HG03442 (cell line): Measurements from ENCODE around the gene NTM.

Experiments used
- ATAC-seq: cut with Tn5 transposase; IDR thresholded peaks from one replicate; pipeline ENCODE4 v1.9.1; 2021; ENCODE audit warnings: mild to moderate bottlenecking, moderate library complexity; ENCODE audit not compliant: unreplicated experiment

The NTM gene

DNA sequence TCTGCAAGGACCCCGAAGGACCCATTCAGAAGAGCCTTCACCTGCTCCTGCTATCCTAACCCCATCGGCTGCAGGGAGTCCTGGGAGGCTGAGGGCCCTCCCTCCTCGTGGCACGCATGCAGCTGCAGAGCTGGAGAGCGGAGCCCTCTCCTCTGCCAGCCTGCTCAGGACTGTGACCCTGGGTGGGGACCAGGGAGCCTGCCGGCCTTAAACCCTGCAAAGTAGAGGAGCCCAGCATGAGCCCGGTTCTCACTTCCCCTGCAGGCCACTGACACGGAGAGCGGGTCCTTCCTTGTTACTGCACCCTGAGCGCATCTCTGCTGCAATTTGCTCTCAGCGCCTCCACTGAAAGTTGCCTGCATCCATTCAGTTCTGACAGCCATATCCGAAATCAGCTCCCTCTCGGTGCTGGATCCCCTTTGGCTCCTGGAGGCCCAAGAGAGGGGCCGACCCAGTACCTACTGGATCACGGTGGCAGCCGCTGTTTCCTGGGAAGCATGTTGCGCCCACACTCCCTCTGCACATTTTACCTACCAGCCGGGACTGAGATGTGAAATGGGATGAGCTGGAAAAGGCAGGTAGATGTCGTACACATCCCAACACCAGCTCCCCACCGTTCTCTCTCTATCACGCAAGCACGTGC is 312.1 kb downstream of the NTM start:
- no peak for ATAC-seq

DNA sequence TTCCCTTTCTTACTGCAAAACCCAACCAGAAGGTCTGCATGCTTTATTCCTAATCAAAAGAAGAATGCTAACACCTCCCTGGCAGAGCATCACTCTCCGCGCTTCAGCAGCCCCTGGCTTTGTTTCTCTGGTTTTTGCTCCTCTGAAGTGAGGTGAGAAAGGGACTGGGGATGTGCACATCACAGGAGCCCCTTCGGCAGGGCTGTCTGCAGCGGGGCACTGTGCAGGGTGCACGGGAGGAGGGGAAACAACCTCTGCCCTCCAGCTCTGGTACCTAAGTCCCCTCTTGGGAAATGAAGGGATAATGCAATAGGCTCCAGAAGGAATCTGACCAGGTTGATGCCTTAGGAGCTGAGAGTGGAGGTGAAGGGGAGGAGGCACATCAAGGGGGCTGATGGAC is 312.7 kb downstream of the NTM start:
- ATAC-seq: no peak

DNA sequence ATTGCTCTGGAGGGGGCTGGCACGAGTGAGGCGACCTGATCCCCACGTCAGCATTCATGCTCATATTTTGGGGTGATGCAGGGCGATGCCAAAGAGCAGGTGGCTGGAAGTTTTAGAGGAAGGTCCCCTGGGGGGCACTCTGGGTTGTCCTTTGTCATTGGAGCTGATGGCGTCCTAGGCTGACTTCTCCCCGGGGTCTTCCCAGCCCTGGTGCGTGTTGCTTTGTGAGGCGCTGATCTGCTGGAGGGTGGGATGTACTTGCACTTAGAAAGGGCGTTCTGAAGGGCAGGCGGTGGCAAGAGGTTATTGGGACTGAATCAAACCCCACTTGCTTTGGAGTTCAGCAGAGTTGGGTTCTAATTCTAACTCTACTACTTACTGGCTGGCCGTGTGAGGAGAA is 313.3 kb downstream of the NTM start:
- ATAC-seq: no peak

DNA sequence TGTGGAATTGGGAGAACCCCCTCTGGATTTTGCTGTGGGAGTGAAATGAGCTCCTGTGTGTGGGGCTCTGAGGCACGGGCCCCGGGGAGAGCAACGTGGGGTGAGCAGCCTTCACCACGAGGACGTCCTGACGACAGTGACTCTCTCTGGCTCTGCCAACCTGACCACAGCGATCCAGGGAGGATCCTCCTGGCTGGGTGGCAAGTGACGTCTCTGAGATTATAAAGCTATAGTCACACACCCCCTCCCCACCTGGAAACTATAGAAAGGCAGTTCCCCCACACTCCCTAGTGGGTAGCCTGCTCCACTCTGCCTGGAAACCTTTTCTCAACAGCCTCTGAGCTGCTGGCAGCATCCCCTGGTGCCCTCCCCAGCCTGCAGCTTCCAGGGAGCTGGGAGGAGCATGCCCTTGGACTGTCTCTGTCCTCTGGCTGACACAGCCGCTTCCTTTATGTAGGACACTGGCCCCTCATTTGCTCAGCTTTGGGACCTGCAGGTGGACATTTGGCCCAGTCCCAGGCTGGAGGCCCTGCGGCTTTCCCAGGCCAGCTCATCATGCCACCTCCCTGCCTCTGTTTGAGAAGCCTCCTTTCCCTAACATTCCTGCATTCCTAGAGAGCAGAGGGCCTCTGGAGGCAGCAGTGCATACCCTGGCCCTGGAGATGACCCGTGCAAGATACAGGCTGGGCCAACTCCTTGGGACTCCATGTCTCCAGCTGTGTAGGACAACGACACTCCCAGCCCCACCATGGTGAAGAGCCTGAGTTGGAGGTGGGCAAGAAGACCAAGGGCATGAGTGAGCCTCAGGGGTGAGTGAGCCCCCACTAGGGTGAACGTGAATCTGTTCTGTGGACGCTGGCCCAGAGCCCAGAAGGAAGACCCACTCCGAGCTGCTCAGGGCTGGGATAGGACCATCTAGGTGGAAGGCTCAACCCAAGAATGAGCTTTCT is 314.0 kb downstream of the NTM start:
- ATAC-seq: no peak

DNA sequence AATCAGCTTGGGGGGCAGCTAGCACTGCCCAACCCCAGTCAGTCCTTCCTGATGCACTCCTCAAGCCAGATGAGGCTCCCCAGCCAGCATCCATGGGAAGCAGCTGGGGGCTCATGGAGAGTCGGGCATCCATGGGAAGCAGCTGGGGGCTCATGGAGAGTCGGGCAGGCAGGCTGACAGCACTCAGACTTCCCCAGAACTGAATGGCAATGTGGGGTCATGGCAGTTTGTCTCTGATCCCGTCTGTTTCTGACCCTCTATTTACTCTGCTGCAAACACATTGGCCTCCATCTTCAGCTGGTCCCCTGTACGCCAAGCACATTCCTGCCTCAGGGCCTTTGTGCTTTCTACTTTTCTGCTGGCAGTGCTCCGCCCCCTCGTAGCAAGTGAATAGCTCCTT is 314.8 kb downstream of the NTM start:
- no peak for ATAC-seq

DNA sequence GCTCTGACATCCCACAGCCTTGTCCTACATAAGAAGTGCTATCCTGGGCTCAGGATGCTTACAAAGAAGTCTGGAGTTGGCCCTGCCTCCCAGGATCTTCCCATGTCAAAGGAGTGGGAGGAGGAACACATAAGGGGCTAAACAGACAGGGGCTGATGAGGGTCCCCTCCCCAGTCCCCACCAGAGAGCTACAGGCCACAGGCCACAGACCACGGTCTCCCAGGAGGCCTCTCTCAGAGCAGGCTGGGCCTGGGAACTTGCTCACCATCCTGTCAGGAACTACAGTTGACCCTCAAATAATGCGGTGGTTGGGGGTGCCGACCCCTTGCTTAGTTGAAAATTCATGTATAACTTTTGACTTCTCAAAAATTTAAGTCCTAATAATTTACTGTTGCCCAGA is 315.5 kb downstream of the NTM start:
- ATAC-seq: no peak

DNA sequence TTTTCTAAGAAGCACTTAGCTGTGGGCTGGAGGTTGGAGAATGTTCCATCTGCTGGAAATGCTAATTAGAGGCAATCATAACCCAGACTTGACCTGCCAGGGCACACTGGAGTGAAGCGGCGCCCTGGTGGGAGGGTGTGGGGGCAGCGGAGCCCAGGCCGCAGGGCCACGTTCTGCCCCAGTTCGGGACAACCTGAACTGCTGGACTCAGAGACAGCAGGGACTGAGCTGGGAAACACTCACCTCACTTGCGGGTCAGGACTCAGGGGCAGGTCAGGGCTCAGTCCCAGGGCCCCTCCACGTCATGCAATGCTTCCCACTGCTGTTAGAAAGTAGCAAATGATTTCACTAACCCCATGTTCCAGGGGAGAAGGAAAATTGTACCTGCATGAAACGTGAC is 316.4 kb downstream of the NTM start:
- no peak for ATAC-seq

DNA sequence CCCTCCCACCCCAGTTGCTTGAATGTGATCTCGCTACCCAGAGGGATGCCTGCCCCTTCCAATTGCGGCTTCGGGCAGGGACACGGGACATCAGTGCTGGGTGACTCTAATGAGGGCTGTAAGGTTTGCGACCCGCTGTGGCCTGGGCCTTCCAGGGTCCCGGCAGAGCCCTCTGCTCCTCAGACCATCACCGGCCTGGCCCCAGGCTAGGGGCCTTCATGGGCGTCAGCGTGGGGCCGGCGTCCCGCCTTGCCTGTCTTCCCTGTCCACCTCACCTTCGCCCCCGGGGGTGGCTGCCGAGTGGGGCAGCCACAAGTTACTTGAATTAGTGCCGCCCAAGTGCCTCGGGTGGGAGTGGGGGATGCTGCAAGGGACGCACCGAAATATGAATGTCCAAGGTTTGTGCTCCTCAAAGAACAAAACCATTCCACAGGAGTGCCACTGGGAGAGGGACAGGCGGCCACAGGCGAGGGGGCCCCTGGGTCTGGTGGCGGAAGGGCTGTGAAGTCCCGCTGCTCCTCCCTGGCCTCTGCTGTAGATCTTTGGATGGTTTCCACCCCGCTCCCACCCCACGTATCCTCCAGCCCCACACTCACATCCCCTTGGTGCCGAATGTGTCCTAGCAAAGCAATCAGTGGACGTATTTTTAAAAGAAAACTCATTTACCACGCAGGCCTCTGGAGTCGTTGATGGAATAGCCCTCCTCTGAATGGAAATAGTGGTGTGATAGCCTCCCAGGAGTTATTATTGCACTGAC is 317.1 kb downstream of the NTM start:
- no peak for ATAC-seq

DNA sequence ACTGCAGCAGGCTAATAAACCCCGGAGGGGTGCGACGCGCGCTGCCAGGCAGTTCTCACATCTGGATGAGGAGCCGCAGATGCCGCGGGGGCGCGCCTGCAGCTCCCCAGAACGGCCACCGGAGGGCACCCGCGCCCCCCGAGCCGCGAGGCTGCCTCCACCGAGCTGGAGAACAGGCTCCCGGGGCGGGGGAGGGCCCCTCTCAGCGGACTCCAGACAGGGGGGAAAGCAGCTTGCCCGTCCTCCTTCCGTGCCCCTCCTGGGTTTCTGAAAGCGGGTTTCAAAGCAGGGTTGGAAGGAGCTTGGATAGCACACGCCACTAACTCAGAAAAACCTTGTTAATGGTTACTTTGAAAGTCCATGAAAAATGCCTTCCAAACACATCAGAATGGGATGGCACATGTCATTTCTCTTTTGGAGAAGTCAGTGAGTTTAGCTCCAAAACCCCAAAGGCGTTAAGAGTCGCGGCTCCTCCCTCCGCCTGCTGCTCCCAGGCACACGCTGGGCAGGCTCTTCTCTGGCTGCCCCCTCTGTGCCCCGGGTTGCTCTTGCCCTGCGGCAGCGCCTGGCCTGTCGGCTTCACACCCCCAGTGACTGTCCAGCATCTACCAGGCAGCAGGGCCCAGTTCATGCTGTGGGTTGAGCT is 317.8 kb downstream of the NTM start:
- ATAC-seq: peak; percentile 82

DNA sequence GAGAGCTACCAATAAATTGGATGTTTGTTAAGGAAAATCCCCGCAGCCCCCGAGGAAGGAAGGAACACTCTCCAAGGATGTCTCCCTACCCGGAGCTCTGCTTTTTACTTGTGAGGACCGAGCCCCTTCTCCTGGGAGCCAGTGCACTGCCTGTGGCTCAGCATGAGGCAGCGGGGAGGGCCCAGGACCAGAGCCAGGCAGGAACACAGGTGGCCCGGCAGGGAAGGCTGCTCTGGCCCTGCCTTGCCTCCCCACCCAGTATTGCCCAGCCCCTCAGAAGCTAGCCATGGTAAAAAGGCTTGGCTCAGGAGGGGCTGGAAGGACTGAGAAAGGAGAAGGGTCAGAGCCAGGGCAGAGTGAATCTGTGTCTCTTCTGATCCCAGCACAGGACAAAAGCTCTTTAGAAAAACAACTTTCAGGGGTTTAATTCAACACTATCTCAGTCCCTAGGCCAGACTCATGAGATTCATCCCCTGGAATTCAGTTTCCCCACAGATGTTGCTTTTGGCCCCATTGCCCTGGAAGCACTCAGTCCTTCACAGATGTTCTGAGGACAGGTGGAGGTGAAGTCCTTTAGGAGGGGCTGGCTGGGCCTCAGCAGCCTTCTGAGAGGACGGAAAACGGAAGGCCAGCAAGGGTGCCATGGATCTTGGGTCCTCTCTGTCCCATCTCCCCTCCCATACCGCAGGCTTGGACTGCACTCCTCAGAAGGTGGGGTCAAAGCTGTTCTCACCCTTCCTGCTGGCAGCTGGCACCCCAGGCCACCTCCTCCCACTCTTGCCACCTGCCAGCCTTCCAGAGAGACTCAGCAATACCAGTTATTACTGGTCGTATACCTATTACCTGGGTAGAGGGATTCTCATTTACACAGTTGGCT is 318.9 kb downstream of the NTM start:
- no peak for ATAC-seq

DNA sequence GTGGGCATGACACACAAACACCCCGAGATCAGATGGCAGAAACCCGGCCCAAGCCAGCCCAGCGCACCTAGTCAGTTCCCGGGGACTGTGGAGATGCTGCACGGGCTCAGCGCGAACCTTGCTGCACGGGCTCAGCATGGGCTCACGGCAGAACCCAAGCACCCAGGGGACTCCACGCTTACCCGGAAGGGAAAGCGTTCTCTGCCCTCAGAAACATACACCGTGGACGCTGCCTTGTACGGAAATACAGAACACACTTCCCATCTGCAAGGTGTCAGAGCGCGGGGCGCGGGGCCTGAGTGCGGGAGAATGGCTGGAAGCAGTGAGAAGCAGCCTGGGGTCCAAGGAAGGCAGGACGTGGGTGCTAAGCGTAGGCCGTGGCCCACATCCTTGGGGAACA is 319.9 kb downstream of the NTM start:
- no peak for ATAC-seq

DNA sequence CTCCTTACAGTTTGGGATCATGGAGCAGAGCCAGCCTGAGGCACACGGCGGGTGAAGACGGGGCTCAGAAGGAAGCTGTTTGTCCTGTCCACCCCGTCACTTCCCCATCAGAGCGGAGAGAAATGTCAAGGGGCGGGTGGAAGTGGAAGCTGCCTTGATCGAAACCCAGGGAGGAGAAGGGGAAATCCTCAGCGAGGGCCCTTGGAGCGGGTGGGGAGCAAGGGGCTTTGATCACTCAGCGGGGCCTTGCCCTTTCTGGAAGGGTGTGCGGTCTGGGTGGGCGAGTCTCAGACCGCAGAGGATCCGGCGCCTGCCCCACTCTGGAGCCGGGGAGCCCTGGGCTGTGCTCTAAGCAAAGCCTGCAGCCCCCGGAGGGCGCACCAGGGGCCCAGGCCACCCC is 320.4 kb downstream of the NTM start:
- ATAC-seq: no peak

DNA sequence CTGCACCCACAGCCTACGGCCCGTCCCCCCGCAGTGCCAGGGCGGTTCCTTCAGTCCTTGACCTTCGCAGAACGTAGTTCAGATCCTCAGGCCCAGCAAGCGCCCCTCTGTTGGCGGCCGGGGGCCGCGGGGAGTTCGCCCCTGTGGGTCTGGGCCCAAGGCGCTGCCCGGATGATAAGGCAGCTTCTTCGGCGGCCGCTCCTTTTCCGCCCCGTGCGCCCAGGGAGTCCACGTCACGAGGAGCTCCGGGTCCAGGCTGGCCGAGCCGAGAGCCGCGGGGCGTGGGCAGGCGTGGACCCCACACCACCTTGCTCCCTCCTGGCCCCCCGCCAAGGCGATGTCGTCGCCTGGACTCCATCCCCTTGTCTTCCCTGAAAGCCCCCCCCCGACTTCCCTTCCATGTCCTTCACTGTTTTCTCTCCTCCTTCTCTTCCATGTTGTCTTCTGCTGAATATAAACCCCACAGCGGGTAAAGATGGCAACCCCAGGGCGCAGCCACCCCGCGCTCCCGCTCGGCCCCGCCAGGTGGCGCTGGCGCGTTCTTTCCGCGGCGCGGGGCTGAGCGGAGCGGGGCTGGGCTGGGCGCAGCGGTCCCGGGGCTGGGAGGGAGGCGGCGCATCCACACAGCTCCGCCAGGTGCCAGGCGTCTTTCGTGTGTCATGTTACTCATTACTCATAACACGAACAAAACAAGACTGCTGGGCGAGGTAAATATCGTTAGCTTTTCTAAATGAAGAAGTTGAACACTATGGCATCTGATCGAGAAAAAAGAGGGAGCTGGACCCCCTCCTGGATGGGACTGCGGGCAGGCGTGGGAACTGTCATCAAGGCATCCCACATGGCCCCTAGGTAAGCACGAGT is 321.0 kb downstream of the NTM start:
- ATAC-seq: peak; percentile 46

DNA sequence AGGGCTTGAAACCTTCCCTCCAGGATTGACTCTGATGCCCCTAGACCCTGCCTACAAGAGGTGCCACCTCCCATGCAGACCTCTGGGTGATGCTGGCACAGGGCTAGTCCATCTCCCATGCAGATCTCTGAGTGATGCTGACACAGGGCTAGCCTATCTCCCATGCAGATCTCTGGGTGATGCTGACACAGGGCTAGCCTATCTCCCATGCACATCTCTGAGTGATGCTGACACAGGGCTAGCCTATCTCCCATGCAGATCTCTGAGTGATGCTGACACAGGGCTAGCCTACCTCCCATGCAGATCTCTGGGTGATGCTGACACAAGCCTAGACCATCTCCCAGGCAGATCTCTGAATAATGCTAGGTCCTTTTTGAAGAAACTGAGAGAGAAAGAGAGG is 321.7 kb downstream of the NTM start:
- ATAC-seq: no peak

DNA sequence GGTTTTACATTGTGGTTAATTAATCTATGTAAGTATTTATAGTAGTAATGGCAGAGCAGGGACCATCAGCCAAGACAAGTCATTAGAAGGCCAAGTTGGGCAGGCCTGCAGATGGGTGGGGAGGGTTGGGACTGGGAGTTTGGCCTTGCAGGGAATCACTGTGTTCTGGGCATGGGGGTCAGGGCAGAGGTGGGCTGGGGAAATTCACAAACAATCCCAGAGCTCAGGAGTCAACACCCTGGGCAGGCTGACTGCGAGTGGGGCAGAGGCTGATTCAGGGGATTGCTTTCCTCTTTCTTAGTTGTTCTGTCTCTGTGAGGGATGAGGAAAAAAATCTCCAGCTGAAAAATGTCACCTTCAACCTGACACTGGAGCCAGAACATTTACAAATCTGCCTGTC is 322.5 kb downstream of the NTM start:
- no peak for ATAC-seq

DNA sequence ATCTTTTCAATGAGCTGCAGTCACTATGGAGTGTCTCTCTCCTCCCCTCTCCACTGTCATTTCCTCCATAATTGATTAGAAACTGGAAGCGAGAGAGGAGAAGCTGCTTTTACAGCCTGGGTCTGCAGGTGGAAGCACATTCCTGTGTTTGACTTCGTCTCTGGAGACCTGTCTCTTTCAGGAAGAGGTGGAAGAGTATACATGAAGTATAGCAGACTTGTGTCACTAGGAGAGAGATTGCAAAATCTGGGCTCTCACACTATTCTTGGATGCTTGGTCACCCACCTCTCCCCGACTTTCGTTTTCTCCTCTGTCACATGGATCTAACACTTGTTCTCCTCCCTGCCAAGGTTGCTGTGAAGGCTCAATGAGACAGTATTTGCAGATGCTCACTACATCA is 323.3 kb downstream of the NTM start:
- ATAC-seq: no peak

DNA sequence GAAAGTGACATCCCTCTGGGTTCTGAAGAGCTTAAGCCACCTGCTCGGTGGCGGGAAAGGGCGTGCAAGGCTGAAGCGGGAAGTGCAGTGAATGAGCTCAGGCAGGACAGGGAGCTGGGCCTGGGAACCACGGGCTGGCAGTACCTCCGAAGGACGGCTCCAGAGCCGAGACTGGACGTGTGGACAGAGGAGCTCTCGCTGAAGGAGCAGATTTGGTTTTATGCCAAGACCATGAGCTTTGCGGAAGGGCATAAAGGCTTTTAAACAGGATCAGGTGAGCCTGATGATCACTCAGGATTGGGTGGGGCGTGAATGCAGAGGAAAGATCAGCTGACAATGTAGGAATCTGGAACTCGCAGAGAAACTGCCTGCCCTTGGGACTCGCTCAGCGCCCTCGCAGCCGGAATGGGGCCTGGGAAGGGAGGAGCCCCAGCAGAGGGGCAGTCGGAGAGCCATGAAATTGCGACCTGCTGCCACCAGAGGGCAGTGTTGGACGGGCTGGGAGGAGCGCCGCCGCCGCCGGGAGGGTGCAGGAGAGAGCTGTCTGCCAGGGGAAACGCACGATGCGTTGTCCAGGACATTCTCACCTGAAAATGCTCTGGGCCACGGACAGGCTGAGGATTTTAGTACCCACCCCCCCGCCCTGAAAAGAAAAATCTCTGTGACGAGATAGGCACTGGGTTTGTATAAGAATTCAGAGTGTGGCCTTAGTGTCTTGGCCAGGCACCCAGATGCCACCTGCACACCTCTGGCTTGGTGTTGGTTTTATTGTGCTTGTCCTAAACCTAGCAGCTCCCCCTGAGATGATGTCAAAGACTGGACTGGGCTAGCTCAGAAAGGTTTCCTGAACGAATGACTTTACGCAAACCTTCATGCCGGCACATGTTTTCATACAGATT is 324.4 kb downstream of the NTM start:
- peak; percentile 88 for ATAC-seq

DNA sequence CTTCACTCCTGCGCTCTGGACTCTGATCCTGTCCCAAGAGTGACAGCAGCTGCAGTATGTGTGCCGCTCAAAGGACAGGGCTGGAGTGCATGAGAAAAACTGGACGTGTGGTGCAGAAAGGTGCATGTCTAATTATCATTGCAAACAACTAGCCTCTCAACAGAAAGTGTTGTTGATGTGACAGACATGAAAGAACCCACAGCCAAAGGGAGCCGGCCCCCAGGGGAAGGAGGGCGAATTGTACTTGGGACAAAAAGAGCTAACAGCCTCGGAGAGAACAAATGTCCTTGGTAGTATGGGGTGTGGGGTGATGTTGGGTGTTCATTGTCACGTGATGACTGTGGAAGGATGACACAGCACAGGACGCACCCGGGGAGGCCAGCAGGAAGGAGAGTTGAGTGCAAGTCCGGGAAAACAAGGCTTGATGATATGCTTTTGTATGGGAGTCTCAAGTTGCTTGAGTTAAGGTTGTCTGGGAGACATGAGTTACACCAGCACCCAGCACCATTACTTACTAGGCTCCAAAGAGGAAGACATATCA is 325.5 kb downstream of the NTM start:
- no peak for ATAC-seq
